WI38 (cell line): ENCODE measurements around the gene INSM2.

Source experiments
- H3K4me3 ChIP-seq: 2 replicates; pipeline ENCODE4 v1.5.1; 2011; ENCODE audit warnings: low read depth, mild to moderate bottlenecking, control low read depth, low read length
- TF ChIP-seq, protein P1 (sequence below): IDR thresholded peaks from 2 replicates; pipeline ENCODE4 v1.5.1; 2012; ENCODE audit warnings: low read depth, mild to moderate bottlenecking, control low read depth, low read length

The INSM2 gene

DNA sequence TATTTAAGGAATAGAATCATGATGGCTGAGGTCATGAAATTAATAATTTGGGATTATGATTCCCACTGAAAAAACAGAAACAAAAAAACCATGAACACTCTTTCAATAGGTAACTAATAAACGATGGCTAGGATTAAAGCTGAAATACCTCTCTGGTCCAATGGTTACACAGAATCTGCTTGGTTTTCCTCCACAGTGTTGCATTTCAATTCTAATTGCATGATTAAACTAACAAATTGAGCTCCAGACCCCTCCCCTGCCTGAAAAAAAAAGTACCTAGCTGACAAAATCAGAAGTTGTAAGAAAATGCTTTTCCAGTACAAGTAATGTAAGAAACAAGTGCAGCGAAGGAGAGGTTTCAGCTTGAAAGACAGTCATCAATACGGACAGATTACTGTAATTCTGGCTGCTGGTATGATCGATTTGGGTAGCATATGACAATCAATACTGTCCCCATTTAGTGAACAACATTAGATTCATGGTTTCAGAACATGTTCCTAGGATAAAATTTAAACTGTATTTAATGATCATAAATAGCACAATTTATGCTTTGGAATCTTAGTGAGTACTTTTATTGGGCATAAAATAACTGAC, 32.0 kb downstream of the INSM2 start:
- H3K4me3 ChIP-seq, result no peak overlapping the region
- TF ChIP-seq, protein P1, sequence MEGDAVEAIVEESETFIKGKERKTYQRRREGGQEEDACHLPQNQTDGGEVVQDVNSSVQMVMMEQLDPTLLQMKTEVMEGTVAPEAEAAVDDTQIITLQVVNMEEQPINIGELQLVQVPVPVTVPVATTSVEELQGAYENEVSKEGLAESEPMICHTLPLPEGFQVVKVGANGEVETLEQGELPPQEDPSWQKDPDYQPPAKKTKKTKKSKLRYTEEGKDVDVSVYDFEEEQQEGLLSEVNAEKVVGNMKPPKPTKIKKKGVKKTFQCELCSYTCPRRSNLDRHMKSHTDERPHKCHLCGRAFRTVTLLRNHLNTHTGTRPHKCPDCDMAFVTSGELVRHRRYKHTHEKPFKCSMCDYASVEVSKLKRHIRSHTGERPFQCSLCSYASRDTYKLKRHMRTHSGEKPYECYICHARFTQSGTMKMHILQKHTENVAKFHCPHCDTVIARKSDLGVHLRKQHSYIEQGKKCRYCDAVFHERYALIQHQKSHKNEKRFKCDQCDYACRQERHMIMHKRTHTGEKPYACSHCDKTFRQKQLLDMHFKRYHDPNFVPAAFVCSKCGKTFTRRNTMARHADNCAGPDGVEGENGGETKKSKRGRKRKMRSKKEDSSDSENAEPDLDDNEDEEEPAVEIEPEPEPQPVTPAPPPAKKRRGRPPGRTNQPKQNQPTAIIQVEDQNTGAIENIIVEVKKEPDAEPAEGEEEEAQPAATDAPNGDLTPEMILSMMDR, result no peak

DNA sequence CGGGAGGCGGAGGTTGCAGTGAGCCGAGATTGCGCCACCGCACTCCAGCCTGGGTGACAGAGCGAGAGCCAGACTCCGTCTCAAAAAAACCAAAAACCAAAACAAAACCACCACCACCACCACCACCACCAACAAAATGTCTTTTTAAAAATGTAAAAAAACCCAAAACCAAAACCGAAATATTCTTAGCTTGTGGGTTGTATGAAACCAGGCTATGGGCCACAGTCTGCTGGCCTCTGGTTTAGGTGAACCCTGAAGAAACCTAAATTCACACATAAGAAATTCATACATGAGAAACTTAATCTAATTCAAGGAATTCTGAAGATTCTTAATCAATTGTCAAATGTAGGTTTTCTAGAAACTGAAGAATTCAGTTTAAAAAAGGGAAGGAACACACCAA, 37.6 kb downstream of the INSM2 start:
- TF ChIP-seq, protein P1, result no peak
- H3K4me3 ChIP-seq, result no peak overlapping the region

DNA sequence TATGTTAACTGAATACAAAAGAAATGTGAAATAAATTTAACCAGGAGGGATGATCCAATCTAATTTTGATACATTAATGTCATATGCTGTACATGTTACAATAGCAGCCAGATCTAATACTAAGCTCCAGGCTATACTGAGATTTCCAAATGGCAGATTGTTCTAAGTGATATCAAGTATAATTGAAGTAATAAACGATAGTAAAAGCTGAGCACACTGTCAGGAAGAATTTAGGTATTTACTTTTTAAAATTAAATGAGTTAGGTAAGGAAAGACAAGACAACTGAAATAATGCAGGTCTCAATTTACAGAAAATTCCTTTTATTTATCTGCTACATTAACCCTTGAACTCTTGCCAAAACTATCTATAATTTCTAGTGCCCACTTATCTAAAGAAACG, 39.9 kb downstream of the INSM2 start:
- no peak overlapping the region for H3K4me3 ChIP-seq
- TF ChIP-seq, protein P1, result no peak

DNA sequence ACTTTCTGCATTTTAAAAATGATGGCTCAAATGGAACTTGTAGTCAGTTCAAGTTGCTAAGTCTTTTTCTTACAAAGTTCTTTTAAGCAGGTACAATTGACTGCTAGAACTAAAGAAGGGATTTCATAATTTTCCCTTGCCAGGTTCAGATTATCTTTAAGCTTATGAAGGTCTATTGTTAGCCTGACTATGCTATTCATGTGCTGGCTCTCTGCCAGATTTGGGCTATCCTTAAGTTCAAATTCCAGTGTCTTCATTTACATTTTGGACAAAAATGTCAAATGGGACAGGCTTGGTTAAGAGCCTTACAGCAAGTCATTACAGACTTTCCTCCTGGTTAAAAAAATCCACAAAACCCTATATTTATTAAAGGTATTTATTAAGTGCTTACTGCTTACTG, 42.3 kb downstream of the INSM2 start:
- H3K4me3 ChIP-seq, result no peak overlapping the region
- TF ChIP-seq, protein P1, result no peak

DNA sequence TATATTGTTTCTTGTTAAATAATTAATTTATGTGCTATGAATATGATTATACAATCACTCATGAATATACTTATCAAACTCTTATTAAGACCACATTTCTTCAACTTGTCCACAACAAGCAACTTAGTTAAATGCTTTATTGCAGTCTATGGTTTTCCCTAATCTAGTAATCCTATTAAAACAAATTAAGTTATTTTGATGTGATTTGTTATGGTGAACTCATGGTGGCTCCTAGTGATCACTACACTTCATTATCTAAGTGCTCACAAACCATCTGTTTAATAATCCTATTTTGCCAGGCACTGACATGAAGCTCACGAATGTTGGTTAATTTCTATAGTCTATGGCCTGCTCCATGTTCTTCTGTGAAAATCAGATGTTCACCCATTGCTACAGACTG, 42.9 kb downstream of the INSM2 start:
- no peak overlapping the region for H3K4me3 ChIP-seq
- TF ChIP-seq, protein P1, result no peak

DNA sequence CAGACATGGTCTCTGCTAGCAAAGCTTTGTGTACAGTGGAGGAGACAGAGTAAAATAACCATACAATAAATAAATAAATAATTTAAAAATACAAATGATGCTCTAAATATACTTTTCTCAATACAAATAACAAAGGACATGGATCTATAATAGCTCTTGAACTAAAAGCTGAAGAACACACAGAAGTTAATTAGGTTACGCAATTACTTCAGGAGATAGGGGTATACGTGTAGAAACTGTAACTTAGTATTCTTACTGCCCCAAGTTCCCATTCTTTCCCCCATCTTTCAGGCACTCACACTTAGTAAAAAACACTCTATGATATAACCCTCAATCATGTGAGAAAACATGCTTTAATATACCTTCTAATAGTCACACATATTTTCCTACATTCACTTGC, 44.2 kb downstream of the INSM2 start:
- TF ChIP-seq, protein P1, result no peak
- H3K4me3 ChIP-seq, result no peak overlapping the region

DNA sequence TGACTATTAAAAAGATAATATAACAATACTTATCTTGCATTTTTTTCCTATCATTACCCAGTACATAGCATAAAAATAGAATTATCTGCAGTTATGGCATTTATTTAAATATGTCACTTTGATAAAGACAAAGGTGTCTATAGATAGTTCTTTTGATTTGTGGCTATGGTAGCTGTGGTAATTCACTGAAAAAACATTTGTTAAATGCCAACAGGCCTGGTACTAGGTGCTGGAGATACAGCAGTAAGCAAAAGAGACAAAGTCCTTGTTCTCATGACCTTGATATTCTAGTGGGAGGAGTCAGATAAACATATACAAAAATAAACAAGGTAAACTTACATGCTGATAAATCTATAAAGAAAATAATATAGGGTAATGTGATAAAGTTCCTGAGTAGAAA, 44.7 kb downstream of the INSM2 start:
- TF ChIP-seq, protein P1, result no peak
- no peak overlapping the region for H3K4me3 ChIP-seq
